HUDEP-2 (cell line): Measurements from ENCODE around the gene CDC27.
"Not testable (repeated sequence)": the region's sequence is repeated elsewhere in the genome, so short reads cannot be mapped to it uniquely, and the experiment has no call there.

Experiments
- DNase-seq, 76 experiments: peaks; one replicate each; lab custom pipeline; 2025; ENCODE audit not compliant: unreplicated experiment in 76 of 76; lab: John Stamatoyannopoulos, UW

The CDC27 gene

DNA sequence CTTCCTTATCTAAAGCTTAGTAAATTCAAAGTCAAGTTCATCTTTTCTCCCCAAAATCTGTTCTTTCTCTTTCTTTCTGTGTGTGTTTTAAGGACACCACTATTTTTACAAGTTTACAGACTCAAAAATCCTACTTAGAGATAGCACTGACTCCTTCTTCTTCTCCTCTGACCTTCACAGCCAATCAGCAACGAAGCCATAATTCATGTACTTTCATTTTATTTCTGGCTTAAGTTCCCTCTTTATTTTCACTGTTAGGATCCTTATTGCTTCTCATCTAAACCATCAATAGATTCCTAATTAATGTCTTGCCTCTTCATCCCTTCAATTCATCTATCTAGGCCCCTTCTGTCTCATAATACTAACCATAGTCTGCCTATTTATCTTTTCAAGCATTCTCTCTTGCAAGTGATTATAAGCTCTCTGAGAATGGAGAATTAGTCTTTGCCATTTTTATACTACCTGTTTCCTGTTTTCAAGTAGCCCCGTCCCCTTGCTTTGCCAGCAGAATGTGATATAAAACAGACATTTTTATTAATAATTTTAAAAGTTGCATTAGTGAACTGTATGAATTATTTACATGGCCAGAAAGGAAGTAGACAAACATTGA, 27.0 kb downstream of the CDC27 start:
- DNase-seq = no peak

DNA sequence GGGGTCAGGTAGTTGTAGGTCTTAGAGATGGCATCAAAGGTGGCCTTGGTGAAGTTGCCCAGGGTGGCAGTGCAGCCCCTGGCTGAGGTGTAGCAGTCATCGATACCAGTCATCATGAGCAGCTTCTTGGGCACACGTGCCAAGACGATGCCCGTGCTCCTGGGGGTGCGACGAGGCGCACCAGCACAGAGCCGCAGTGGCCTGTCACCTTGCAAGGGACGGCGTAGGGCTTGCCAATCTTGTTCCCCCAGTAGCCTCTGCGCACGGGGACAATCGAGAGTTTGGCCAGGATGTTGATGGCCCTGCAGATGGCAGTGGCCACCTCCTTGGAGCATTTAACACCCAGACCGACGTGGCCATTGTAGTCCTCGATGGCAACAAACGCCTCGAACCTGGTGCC, 29.8 kb downstream of the CDC27 start:
- no peak for DNase-seq

DNA sequence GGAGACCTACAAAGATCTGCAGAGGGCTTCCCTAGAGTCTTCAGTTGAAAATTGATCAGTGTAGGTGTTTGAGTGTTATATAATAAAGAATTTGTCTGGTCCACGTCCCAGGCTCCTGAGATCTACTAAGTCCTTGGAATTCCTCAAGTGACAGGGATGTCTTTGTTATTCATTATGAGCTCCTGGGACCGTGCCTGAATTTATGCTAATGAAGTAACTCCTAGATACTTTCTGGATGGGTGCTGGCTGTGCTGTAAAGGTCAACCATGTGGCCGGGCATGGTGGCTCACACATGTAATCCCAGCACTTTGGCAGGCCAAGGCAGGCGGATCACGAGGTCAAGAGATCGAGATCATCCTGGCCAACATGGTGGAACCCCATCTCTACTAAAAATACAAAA, 43.7 kb downstream of the CDC27 start:
- no peak for DNase-seq

DNA sequence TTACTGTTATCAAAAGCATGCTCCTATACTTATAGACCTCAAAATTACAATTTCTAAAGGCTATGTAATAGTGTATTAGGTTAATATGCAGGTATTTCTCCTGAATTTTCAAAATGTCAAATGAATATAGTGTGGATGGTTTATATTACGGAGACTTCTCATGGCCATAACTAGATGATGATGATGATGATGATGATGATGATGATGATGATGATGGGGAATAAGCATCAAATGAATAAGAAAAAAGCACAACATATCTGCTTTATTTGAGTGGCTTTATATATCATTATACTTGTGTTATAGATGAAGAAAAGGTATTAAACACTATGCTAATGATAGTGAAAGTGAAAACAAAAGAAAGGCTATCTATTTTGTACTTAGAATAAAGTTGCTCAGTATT, 53.9 kb downstream of the CDC27 start:
- no peak for DNase-seq

DNA sequence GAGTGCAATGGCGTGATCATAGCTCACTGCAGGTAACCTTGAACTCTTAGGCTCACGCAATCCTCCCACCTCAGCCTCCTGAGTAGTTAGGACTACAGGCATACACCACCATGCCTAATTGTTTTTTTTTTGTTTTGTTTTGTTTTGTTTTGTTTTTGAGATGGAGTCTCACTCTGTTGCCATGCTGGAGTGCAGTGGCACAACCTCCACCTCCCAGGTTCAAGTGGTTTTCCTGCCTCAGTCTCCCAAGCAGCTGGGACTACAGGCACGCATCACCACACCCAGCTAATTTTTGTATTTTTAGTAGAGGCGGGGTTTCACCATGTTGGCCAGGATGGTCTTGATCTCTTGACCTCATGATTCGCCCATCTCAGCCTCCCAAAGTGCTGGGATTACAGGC, 54.7 kb downstream of the CDC27 start:
- DNase-seq = not testable (repeated sequence)

DNA sequence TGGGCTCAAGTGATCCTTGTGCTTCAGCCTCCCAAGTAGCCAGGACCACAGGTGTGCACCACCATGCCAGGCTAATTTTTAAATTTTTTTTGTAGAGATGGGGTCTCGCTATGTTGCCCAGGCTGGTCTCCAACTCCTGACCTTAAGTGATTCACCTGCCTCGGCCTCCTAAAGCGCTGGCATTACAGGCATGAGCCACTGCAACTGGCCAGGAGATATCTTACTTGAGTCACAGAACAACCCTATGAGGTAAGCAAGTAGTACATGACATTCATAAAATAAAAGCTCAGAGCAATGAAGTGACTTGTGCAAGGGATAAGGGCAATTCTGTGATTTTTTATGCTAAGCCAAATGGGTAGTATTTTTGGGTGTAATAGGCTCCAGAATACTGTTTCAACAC, 57.3 kb downstream of the CDC27 start:
- DNase-seq = no peak

DNA sequence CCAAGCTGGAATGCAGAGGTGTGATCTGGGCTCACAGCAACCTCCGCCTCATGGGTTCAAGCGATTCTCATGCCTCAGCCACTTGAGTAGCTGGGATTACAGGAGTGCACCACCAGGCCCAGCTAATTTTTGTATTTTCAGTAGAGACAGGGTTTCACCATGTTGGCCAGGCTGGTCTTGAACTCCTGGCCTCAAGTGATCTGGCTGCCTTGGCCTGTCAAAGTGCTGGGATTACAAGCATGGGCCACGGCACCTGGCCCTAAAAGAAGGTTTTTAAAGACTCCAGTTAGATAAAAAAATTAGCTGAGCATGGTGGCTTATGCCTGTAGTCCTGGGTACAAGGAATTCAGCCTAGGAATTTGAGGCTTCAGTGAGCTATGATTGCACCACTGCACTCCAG, 62.3 kb downstream of the CDC27 start:
- not testable (repeated sequence) for DNase-seq

GRCh38 chr17:47123262-47123661, 65.8 kb downstream of the CDC27 start:
- not testable (repeated sequence) for DNase-seq

GRCh38 chr17:47120521-47121095, 68.5 kb downstream of the CDC27 start:
- DNase-seq = no peak

GRCh38 chr17:47119746-47120520, 69.2 kb downstream of the CDC27 start:
- DNase-seq = no peak

DNA sequence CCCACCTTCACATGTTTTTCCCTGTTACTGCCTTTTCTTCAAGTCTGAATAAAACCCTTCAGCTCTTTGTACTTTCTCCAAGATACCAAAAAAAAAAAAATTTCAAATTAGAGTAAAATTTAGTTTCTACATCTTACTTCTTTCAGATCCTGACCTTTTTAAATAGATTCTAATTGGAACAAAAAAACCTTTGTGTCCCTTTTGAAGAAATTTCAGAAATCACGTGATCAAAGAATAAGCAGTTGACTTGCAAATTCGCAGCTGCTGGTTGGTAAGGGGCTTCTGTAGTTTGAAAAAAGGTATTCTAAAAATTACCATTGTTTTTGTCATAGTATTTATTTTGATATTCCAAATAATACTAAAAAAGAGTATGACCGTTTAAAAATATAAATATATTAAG, 71.7 kb downstream of the CDC27 start:
- no peak for DNase-seq

DNA sequence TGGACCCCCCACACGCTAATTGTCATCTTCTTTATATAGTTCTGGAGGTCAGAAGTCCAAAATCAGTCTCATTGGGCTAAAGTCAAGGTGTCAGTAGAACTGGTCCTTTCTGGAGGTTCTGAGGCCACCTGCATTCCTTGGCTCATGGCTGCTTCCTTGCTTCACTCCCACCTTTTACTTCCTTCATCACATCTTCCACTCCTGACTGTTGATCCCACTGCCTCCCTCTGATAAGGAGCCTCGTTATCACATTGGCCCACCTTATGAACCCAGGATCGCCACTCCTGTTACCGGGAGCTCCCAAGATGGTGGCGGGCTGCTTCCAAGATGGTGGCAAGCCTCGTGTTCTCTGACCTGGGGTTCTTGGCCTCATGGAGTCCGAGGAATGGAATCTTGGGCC, 83.0 kb downstream of the CDC27 start:
- DNase-seq = no peak

DNA sequence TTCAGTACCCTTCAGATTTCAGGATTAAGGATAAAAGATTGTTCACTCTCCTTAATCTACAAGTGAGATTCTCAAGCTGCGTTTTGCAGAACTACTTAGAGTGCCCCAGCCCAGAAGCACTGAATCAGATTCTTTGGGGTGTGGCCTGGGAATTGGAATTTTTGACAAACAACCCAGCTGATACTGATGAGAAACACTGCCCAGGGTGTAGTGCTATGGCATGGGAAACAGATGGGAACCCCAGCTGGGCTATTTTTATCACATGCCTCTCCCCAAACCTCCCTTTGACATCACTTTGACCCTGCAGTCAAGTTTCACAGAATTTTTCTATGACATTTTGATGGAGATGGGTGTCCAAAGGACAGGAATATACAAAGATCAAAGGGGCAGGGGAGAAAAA, 83.8 kb downstream of the CDC27 start:
- DNase-seq = not testable (repeated sequence)

DNA sequence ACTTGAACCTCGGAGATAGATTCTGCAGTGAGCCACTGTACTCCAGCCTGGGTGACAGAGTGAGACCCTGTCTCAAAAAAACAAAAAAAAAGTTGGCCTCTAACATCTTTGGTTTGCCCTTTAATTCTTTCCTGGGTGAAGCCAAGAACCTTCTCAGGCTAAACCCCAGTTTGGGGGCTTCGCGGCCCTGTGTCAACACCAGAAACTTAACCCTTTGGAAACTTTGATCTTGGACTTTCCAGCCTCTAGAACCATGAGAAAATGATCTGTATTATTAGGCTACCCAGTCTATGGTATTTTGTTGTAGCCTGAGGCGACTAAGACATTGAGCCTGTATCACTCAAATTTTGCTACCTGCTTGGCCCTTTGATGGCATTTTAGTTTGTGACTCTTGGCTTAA, 86.2 kb downstream of the CDC27 start:
- DNase-seq = no peak

DNA sequence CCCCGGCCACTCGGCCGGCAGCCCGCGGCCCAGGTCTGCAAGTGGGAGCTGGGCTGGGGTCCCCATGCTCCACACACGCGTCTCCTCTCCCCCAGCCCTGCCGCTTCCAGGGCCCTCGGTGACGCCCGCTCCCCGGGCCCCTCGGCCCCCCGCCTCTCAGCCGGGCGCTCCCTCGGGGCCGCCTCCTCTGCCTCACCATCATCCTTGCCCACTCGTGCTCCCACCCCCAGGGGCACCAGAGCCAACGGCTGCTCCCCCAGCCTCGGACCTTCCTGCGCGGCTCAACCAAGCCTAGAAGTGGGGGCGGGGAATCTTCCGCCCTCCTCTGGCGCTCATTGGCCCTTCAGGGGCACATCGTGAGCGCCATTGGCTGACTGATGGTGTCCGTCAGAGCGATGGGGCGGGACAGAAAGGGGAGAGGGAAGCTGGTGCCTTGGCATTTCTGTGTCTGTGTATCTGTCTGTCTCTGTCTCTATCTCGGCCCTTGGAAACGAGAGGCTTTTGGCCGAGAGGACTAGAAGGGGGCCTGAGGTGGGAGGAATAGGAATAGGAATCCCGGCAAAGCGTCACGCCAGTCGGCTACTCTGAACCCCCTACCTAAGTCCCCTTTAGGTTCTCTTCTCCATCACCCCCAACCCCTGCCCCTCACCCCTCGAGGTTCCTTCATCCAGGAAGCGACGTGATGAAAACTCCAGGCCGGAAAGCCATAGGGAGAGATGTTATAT, 88.9 kb downstream of the CDC27 start:
- DNase-seq = peak in 74 of 76 experiments; percentile 27 to 96 (median 84)

DNA sequence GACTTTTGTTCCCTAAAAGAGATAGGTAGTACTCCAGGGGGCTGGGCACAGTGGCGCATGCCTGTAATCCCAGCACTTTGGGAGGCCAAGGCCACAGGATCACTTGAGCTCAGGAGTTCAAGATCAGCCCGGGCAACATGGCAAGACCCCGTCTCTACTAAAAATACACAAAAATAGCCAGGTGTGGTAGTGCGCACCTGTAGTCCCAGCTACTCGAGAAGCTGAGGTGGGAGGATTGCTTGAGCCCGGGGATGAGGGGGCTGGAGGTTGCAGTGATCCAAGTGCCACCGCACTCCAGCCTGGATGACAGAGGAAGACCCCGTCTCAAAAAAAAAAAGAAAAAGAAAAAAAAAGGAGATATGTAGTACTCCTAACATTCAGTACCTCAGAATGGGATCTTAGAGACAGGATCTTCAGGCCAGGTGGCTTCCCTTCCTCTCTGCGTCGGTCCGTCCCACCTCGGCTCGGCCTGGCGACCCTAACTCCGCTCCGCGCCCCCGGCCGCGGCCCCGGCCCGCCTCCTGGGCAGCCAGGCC, 89.6 kb downstream of the CDC27 start:
- no peak for DNase-seq

DNA sequence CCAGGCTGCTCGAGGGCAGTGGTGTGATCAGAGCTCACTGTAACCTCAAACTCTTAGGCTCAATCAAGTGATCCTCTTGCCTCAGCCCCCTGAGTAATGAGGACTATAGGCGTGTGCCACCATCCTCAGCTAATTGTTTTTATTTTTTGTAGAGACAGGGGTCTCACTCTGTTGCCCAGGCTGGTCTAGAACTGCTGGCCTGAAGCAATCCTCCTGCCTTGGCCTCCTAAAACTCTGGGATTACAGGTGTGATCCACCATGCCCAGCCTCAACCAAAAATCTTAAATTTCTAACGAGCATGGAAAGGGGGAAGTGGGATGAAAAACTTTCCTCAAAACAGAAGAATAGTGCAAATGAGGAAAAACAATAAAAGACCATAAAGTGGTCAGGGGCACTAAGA, 92.8 kb downstream of the CDC27 start:
- no peak for DNase-seq

DNA sequence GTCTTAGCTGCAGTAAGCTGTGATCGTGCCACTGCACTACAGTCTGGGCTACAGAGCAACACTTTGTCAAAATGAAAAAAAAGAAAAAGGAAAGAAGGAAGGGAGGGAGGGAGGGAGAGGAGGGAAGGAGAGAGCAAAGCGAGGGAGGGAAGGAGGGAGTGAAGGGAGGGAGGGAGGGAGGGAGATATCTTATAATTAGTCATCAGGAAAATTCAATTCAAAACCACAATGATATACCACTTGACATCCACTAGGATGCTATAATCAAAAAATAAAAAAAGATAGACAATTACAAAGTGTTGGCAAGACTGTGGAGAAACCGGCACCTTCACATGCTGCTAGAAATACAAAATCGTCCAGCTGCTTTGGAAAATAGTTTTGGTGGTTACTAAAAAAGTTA, 93.8 kb downstream of the CDC27 start:
- no peak for DNase-seq

- DNase-seq = no peak
Measured at GRCh38 chr17:47087093-47087492, 102.0 kb downstream of the CDC27 start.

- DNase-seq = no peak
Measured at GRCh38 chr17:47085736-47086135, 103.4 kb downstream of the CDC27 start.

GRCh38 chr17:47078801-47079200, 110.3 kb downstream of the CDC27 start:
- DNase-seq = no peak
